Endodermal cell (in vitro differentiated cells): ENCODE data around the gene ALDH3B1. TPM values are rescaled to one million over a fixed set of nuclear protein-coding genes. Genes with fewer than 3 reads are reported as not detected.

Experiments
- DNase-seq: peaks from one replicate; pipeline ENCODE4 v3.0.0-alpha.2; 2017
- H3K27ac ChIP-seq: 2 replicates; pipeline ENCODE4 v1.5.1; 2013; ENCODE audit warnings: mild to moderate bottlenecking, low read depth, low read length, moderate library complexity
- H3K27me3 ChIP-seq: 2 replicates; pipeline ENCODE4 v1.6.1; 2013; ENCODE audit warnings: mild to moderate bottlenecking, low read length, moderate library complexity; ENCODE audit not compliant: insufficient read depth, control insufficient read depth, poor library complexity, severe bottlenecking
- H3K36me3 ChIP-seq: 2 replicates; pipeline ENCODE4 v1.7.0; 2013; ENCODE audit warnings: mild to moderate bottlenecking, low read length, moderate library complexity; ENCODE audit not compliant: control insufficient read depth, insufficient read depth
- H3K4me1 ChIP-seq: one replicate; pipeline ENCODE4 v1.7.0; 2013; ENCODE audit warnings: low read length; ENCODE audit not compliant: control insufficient read depth, insufficient read depth
- H3K4me3 ChIP-seq: 2 replicates; pipeline ENCODE4 v1.5.1; 2013; ENCODE audit warnings: mild to moderate bottlenecking, low read length, moderate library complexity
- H3K9ac ChIP-seq: 2 replicates; pipeline ENCODE4 v1.6.1; 2013; ENCODE audit warnings: mild to moderate bottlenecking, low read length, moderate library complexity; ENCODE audit not compliant: poor library complexity, severe bottlenecking; ENCODE audit errors: extremely low read depth
- H3K9me3 ChIP-seq: 2 replicates; pipeline ENCODE4 v1.6.1; 2013; ENCODE audit warnings: mild to moderate bottlenecking, low read length, moderate library complexity; ENCODE audit not compliant: control insufficient read depth
- H3K27ac Mint-ChIP-seq: 2 replicates; pipeline ENCODE4 v1.8.0; 2020; ENCODE audit warnings: mixed read lengths
- H3K27me3 Mint-ChIP-seq: 2 replicates; pipeline ENCODE4 v1.8.0; 2021; ENCODE audit warnings: mild to moderate bottlenecking, mixed read lengths; ENCODE audit not compliant: insufficient read depth
- H3K36me3 Mint-ChIP-seq: 2 replicates; pipeline ENCODE4 v1.8.0; 2020; ENCODE audit warnings: low read depth, mixed read lengths
- H3K4me1 Mint-ChIP-seq: 2 replicates; pipeline ENCODE4 v1.8.0; 2020; ENCODE audit warnings: mixed read lengths
- H3K4me3 Mint-ChIP-seq: 2 replicates; pipeline ENCODE4 v1.8.0; 2020; ENCODE audit warnings: mild to moderate bottlenecking, moderate library complexity, mixed read lengths
- H3K9me3 Mint-ChIP-seq: 2 replicates; pipeline ENCODE4 v1.8.0; 2020; ENCODE audit warnings: mild to moderate bottlenecking, mixed read lengths
- CTCF ChIP-seq: fragments of 200-600 bp; sonication (generic); conservative IDR thresholded peaks from 2 replicates; pipeline ENCODE4 v1.5.0; 2021; ENCODE audit warnings: antibody characterized with exemption, mild to moderate bottlenecking
- WGBS, 2 experiments: methylation state at CpG; one replicate each; pipeline versions ENCODE4 v1.1.5 to v1.1.7; 2013; ENCODE audit warnings: missing lambda C conversion rate in 2 of 2, mixed read lengths in 1 of 2; ENCODE audit not compliant: insufficient coverage in 1 of 2, insufficient read length in 1 of 2; 5-methylcytosine and 5-hydroxymethylcytosine counted together
- total RNA-seq, 2 donors: library from RNA; stranded (reverse); fragmentation: NEBNext Ultra II Directional in 1 of 2; extraction: Animal tissue kit (Norgen Biotek cat#: 25700) in 1 of 2; gene quantifications; 2 replicates in 1 of 2; 3 replicates in 1 of 2; pipeline ENCODE4 v1.2.1, GENCODE V29; 2021

ALDH3B1 gene
- total RNA-seq, 2 donors from 2014 or later, result 0.11 TPM; not detected in 1

GRCh38 chr11:68017980-68018729 is 8.0 kb downstream of the ALDH3B1 start:
- Mint-ChIP-seq H3K4me1 (peaks cover 6% of the 10 kb centered on the region), H3K27me3 (no peaks in the 10 kb centered on the region), H3K4me3 (no peak overlapping the region), H3K36me3 (no peaks in the 10 kb centered on the region), H3K9me3 (no peaks in the 10 kb centered on the region), H3K27ac (peak overlapping the region; percentile 17)
- no peak for TF ChIP-seq CTCF
- H3K4me1 ChIP-seq, result no peaks in the 10 kb centered on the region
- H3K27ac ChIP-seq, result no peak overlapping the region
- H3K36me3 ChIP-seq, result no peaks in the 10 kb centered on the region
- WGBS, 2 experiments, result 88 to 91% methylated on average over 21 to 27 of the region's 27 CpGs
- DNase-seq, result no peak
- no peaks in the 10 kb centered on the region for H3K27me3 ChIP-seq
- no peak overlapping the region for H3K4me3 ChIP-seq
- H3K9ac ChIP-seq, result no peak overlapping the region
- no peaks in the 10 kb centered on the region for H3K9me3 ChIP-seq

GRCh38 chr11:68018730-68019190 is 8.6 kb downstream of the ALDH3B1 start:
- Mint-ChIP-seq H3K27ac (no peak overlapping the region), H3K4me3 (no peak overlapping the region), H3K4me1 (peaks cover 6% of the 10 kb centered on the region), H3K9me3 (no peaks in the 10 kb centered on the region), H3K36me3 (no peaks in the 10 kb centered on the region), H3K27me3 (no peaks in the 10 kb centered on the region)
- Histone ChIP-seq H3K4me3 (no peak overlapping the region), H3K27ac (no peak overlapping the region), H3K36me3 (no peaks in the 10 kb centered on the region), H3K9me3 (no peaks in the 10 kb centered on the region), H3K9ac (no peak overlapping the region), H3K4me1 (no peaks in the 10 kb centered on the region), H3K27me3 (no peaks in the 10 kb centered on the region)
- no peak for TF ChIP-seq CTCF
- 91 to 96% methylated on average over 18 of the region's 18 CpGs for WGBS, 2 experiments
- DNase-seq, result no peak

GRCh38 chr11:68019486-68019885 is 9.4 kb downstream of the ALDH3B1 start:
- Histone ChIP-seq H3K36me3 (no peaks in the 10 kb centered on the region), H3K9ac (no peak overlapping the region), H3K27me3 (no peaks in the 10 kb centered on the region), H3K27ac (no peak overlapping the region), H3K9me3 (no peaks in the 10 kb centered on the region), H3K4me3 (no peak overlapping the region), H3K4me1 (no peaks in the 10 kb centered on the region)
- peaks cover 6% of the 10 kb centered on the region for H3K4me1 Mint-ChIP-seq
- H3K27me3 Mint-ChIP-seq, result no peaks in the 10 kb centered on the region
- no peaks in the 10 kb centered on the region for H3K36me3 Mint-ChIP-seq
- no peak for DNase-seq
- 91 to 92% methylated on average over 2 to 12 of the region's 12 CpGs for WGBS, 2 experiments
- H3K4me3 Mint-ChIP-seq, result no peak overlapping the region
- no peaks in the 10 kb centered on the region for H3K9me3 Mint-ChIP-seq
- TF ChIP-seq CTCF, result no peak
- H3K27ac Mint-ChIP-seq, result no peak overlapping the region
